ENCODE data around the gene SOAT1. TPM values are rescaled to one million over a fixed set of nuclear protein-coding genes. Genes with fewer than 3 reads are reported as not detected.
A peak's percentile ranks its signal among the peaks of the same experiment; 100 is the strongest.
"Not testable (repeated sequence)": the region's sequence is repeated elsewhere in the genome, so short reads cannot be mapped to it uniquely, and the experiment has no call there.

The SOAT1 gene
- total RNA-seq, 4 donors from 2014 or later: 12.3 to 14.2 (median 12.6) TPM

- Histone ChIP-seq H3K4me1 (no peaks in the 10 kb centered on the region), H3K9me3 (no peaks in the 10 kb centered on the region), H3K27me3 (no peaks in the 10 kb centered on the region), H3K4me3 (no peak overlapping the region), H3K27ac (no peak overlapping the region), H3K36me3 (peaks cover 0 to 82% (median 0%) of the 10 kb centered on the region in 3 donors)
- TF ChIP-seq EP300 (IDR thresholded peaks at IDR 0.05) (no peak), CTCF (IDR thresholded peaks at IDR 0.05) (no peak), POLR2A (IDR thresholded peaks at IDR 0.05) (no peak)
- DNase-seq (ENCODE audit: low spot score in 2 of 2): no peak
- 58 to 63% methylated on average over 4 of the region's 4 CpGs for WGBS, 2 donors
Observed at GRCh38 chr1:179341943-179342547, 48.4 kb downstream of the SOAT1 start.

GRCh38 chr1:179342740-179343404, 49.3 kb downstream of the SOAT1 start:
- no peak overlapping the region for H3K27ac ChIP-seq
- H3K4me1 ChIP-seq: no peaks in the 10 kb centered on the region
- peaks cover 0 to 84% (median 0%) of the 10 kb centered on the region in 3 donors for H3K36me3 ChIP-seq
- no peak overlapping the region for H3K4me3 ChIP-seq
- H3K9me3 ChIP-seq: no peaks in the 10 kb centered on the region
- H3K27me3 ChIP-seq: no peaks in the 10 kb centered on the region
- DNase-seq (ENCODE audit: low spot score in 2 of 2): no peak
- TF ChIP-seq EP300 (IDR thresholded peaks at IDR 0.05) (no peak), CTCF (IDR thresholded peaks at IDR 0.05) (no peak), POLR2A (IDR thresholded peaks at IDR 0.05) (no peak)
- 92 to 96% methylated on average over 4 of the region's 4 CpGs for WGBS, 2 donors

GRCh38 chr1:179351281-179351680, 57.7 kb downstream of the SOAT1 start:
- H3K36me3 ChIP-seq: peaks cover 0 to 73% (median 7%) of the 10 kb centered on the region in 3 donors
- DNase-seq (ENCODE audit: low spot score in 2 of 2): no peak
- H3K4me1 ChIP-seq: peaks cover 0 to 7% (median 0%) of the 10 kb centered on the region in 4 donors
- no peak overlapping the region for H3K27ac ChIP-seq
- H3K4me3 ChIP-seq: no peak overlapping the region
- no peaks in the 10 kb centered on the region for H3K27me3 ChIP-seq
- TF ChIP-seq POLR2A (IDR thresholded peaks at IDR 0.05): no peak
- TF ChIP-seq EP300 (IDR thresholded peaks at IDR 0.05): no peak
- TF ChIP-seq CTCF (IDR thresholded peaks at IDR 0.05): no peak
- H3K9me3 ChIP-seq: no peaks in the 10 kb centered on the region
- 82 to 91% methylated on average over 3 of the region's 3 CpGs for WGBS, 2 donors

DNA sequence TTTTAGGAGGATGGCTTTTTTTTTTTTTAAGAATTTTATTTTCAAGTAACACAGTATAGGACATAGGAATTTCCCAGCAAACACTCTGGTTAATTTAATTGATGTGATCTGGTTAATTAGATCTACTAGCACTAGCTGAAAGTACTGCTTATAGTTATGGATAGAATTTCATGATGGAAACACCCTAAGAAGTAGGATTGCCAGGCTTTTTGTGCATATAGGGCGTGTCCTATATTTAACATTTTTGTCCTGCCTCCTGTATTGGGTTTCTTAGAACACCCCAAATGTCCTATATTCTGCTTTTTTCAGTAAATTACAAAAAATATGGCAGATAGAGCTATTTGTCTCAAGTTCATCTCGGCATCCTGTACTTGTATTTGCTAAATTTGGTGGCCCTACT, 58.6 kb downstream of the SOAT1 start:
- no peaks in the 10 kb centered on the region for H3K27me3 ChIP-seq
- DNase-seq (ENCODE audit: low spot score in 2 of 2): no peak
- no peak overlapping the region for H3K27ac ChIP-seq
- no peak overlapping the region for H3K4me3 ChIP-seq
- WGBS, 2 donors: 94 to 98% methylated on average over 2 of the region's 2 CpGs
- peaks cover 0 to 7% (median 0%) of the 10 kb centered on the region in 4 donors for H3K4me1 ChIP-seq
- TF ChIP-seq EP300 (IDR thresholded peaks at IDR 0.05): no peak
- TF ChIP-seq POLR2A (IDR thresholded peaks at IDR 0.05): no peak
- no peak for TF ChIP-seq CTCF (IDR thresholded peaks at IDR 0.05)
- H3K36me3 ChIP-seq: peaks cover 0 to 65% (median 7%) of the 10 kb centered on the region in 3 donors
- H3K9me3 ChIP-seq: no peaks in the 10 kb centered on the region

DNA sequence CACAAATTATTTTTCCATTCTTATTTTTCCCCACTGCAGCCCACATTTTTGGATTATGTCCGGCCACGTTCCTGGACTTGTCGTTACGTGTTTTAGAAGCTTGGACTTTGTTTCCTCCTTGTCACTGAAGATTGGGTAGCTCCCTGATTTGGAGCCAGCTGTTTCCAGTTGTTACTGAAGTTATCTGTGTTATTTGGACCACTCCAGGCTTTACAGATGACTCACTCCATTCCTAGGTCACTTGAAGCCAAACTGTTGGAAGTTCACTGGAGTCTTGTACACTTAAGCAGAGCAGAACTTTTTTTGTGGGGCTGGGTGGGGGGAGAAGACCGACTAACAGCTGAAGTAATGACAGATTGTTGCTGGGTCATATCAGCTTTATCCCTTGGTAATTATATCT, 59.9 kb downstream of the SOAT1 start:
- no peak overlapping the region for H3K4me3 ChIP-seq
- H3K27me3 ChIP-seq: no peaks in the 10 kb centered on the region
- H3K4me1 ChIP-seq: peaks cover 0 to 7% (median 0%) of the 10 kb centered on the region in 4 donors
- peak overlapping the region in 1 of 4 donors; percentile 23 for H3K27ac ChIP-seq
- no peak for DNase-seq (ENCODE audit: low spot score in 2 of 2)
- no peaks in the 10 kb centered on the region for H3K9me3 ChIP-seq
- WGBS, 2 donors: 54 to 56% methylated on average over 5 of the region's 5 CpGs
- TF ChIP-seq POLR2A (IDR thresholded peaks at IDR 0.05): no peak
- TF ChIP-seq CTCF (IDR thresholded peaks at IDR 0.05): no peak
- TF ChIP-seq EP300 (IDR thresholded peaks at IDR 0.05): no peak
- peaks cover 0 to 54% (median 7%) of the 10 kb centered on the region in 3 donors for H3K36me3 ChIP-seq

DNA sequence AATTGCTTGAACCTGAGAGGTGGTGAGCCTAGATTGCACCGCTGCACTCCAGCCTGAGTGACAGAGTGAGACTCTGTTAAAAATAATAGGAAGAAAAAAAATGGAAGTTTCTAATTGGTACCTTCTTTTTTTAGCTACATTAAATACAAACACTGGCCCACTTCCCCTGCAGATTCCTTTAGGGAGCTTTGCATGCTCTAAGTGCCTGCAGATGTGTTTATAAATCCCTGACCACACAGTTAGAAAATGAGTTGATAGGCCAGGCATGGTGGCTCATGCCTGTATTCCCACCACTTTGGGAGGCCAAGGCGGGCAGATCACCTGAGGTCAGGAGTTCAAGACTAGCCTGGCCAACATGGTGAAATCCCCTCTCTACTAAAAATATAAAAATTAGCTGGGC, 68.0 kb downstream of the SOAT1 start:
- H3K9me3 ChIP-seq; H3K27me3 ChIP-seq; DNase-seq (ENCODE audit: low spot score in 2 of 2); H3K4me3 ChIP-seq; H3K36me3 ChIP-seq; H3K4me1 ChIP-seq; H3K27ac ChIP-seq: not testable (repeated sequence)
- WGBS, 2 donors: 67 to 72% methylated on average over 2 of the region's 2 CpGs

Measured in tibial nerve (tissue), 4 donors.